Measurements from ENCODE around the gene C11orf54. TPM values are rescaled to one million over a fixed set of nuclear protein-coding genes. Genes with fewer than 3 reads are reported as not detected.
"Not testable (repeated sequence)": the region's sequence is repeated elsewhere in the genome, so short reads cannot be mapped to it uniquely, and the experiment has no call there.

C11orf54 gene
- total RNA-seq, 1 donor from 2014 or later = 38.2 TPM

DNA sequence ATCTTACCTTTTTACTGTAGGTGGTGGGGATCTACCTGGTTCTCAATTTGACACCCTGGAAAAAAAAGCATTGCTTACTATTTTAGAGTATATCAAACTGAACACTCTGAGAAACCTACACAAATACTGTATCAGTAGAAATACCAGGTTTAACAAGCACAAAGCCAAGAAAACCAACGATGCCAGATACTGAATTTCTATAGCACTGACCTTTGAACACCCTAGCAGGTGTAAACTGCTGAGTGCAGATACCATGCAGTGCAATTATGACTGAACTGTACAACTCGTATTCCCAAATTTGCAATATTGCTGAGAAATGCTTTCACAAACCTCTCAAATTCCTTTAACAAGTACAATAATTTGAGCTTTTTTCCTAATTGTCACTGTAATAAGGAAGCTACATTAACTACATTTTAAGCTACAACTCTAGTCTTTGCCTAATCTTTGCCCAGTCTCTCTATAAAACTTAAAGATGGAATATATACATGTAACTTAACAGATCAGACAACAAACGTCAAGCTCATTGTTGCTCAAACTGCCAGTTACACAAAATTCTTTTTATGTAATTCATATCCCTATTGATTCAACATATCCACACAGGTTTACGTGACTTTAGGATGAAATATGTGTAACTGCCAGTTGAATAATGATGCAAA lies 9.1 kb upstream of the C11orf54 start:
- no peak for ATAC-seq
- intact Hi-C loops (cut with DNase I) = no loop called here
- no peak for DNase-seq (ENCODE audit: low spot score)

DNA sequence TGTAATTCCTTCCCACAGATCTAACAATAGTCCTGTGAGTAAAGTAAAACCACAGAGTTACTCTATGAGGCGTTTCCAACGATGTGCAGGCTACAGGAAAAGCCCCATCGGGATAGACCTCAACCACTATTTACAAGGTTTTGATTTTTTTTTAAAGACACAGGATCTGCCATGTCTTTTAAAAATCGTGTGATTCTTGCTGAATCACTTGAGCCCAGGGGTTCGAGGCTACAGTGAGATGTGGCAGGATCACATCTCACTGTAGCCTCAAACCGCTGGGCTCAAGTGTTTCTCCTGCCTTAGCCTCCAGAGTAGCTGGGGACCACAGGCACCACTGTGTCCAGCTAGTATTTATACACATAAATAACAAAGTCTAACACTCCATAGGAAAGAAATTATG lies 8.0 kb upstream of the C11orf54 start:
- ATAC-seq = no peak
- no peak for DNase-seq (ENCODE audit: low spot score)
- intact Hi-C loops (cut with DNase I) = no loop called here

DNA sequence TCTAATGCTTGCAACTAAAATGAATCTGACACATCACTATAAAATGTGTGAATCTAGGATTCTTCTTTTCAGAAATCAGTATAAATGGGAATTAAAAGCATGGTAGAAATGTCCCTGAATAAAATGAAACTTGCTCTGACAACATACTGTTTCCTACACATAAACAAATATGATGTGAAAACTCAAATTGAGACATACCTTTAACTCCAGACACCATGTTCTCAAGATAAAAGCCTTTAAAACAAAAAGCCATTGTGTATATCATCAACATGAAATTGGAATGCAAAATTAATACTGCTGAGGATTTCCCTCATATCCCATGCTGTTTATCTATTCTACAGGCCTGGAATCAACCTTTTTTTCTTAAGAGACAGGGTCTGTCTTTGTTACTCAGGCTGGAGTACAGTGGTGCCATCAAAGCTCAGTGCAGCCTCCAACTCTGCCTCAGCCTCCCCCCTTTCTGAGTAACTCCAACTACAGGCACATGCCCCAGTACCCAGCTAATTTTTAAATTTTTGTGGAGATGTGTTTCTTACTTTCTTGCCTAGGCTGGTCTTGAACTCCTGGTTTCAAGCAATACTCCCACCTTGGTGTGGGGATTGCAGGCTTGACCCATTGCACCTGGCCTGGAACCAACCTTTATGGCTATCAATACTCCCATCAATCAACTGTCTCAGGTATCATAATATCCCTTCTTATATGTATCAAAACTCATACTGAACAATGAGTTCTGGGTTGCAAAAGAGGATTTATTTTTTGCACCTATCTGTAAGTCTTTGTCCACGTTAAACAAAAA lies 6.8 kb upstream of the C11orf54 start:
- intact Hi-C loops (cut with DNase I) = no loop called here
- no peak for DNase-seq (ENCODE audit: low spot score)
- no peak for ATAC-seq

DNA sequence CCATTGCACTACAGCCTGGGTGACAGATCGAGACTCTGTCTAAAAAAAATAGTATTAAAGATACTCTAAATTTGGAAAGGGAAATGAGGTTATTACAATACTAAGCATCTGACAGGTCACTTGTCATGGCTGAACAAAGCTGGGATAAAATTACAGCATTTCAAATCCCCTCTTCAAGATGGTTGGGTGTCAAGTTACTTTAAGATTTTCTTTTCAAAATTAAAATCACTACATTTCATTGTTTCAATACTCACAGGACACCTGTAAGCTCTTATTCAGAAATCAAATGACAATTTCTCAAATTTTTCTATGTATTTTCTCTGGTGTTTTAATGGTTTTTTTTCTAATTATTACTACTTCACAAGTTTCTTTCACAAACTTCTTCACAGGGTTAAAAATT lies 5.8 kb upstream of the C11orf54 start:
- DNase-seq (ENCODE audit: low spot score) (no peak), ATAC-seq (no peak)
- intact Hi-C loops (cut with DNase I) = no loop called here

DNA sequence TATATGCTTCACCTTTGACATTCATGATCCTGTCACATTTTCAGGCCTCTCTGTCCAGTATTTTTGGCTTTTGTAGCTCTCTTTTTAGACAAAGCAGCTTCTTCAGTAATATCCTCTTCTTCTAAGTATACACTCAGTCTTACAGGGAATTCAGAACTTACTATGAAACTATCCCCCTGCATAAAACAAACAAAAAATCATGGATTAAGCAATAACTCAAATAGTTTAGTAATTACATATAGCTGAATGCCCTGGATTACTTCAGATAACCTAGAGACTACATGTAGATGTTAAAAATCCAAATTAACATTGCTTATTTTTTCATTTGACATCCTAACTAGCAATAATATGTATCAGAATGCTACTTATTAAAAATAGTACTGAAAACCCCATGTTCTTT lies 5.3 kb upstream of the C11orf54 start:
- intact Hi-C loops (cut with DNase I) = no loop called here
- ATAC-seq = no peak
- no peak for DNase-seq (ENCODE audit: low spot score)

DNA sequence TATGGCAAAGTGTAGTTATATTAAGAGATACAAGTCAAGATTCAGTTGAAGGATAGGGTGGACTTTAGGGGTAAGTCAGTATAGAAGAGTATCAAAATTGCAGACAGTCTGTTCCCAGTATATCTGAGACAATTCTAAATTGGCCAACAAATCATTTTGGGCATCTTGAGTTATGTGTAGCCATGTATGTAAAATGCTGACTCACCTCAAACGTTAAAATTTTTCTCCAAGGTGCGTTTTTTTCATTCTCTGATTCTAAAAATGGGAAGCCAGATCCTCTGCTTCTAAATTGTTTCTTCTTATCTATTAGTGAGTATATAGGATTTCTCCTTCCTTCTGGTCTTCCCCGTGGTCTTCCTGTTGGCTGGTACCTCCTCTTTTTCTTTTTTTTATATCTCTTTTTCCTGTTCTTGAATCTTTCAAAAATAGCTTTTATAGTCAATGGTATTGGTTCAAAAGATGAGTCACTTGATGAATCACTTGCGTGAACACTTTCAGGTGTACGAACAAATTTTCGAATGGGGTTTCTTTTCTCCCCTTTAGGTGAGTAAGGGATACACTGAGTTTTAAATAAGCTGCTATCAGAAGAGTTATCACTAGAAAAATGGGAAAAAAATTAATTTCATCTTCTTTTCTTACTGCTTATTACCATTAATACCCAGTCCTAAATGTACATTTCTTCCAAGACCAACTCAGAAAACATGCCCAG lies 3.4 kb upstream of the C11orf54 start:
- DNase-seq (ENCODE audit: low spot score) = no peak
- intact Hi-C loops (cut with DNase I) = no loop called here
- ATAC-seq = no peak

DNA sequence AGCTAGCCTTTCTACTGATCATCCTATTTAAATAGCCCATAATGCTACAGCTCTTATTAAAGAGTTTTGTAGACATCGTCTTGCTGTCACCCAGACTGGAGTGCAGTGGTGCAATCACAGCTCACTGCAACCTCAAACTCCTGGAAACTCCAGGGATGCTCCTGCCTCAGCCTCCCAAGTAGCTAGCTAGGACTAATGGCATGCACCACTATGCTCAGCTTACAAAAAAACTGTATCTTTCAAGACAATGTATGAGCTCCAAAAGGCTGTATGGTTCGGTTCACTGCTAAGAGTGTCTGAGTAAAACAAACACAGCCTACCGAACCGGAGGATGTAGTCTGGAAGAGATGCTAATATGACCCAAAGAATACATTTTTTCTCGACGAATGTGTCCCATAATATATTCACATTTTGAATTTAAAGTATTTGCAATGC lies 2.8 kb upstream of the C11orf54 start:
- intact Hi-C loops (cut with DNase I) = no loop called here
- ATAC-seq (no peak), DNase-seq (ENCODE audit: low spot score) (no peak)

DNA sequence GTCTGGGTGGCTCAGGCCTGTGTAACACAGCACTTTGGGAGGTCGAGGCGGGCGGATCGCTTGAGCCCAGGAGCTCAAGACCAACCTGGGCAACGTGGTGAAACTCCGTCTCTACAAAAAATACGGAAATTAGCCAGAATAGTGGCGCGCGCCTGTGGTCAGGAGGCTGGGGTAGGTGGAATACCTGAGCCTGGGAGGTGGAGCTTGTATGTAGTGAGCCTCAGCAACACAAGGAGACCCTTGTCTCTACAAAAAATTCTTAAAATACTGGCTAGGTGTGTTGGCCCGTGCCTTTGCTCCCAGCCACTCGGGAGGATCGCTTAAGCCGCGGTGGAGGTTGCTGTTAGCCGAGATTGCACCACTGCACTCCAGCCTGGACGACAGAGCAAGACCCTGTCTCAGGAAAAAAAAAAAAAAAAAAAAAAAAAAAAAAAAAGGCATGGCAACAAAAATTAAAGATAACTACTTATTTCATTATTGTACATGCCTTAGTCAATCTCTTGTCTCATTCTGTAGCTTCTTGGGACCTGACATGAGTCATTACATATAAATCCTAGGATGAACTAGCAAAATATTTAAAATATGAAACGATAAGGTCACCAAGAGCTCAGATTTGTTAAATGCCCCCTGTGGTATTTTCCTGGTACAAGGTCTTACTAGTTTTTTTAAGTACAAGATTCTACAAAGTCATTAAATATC lies 1.3 kb upstream of the C11orf54 start:
- DNase-seq (ENCODE audit: low spot score) = no peak
- intact Hi-C loops (cut with DNase I) = no loop called here

DNA sequence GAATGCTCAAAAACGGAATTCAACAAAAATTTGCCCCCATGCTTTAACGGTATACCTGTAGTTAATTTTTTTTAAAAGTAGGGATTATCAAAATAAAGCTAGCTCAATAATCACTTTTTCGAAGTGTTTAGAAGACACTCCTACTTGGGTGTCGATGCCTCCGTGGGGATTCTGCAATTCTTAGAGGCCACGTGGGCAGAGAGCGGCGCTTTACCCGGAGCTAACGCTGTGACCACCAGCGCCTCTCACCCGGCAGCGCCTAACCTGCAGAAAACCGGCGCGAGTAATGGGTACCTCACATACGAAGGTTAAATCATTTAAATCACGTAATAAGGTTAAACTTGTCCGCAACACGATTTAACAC lies 760 bp upstream of the C11orf54 start:
- DNase-seq (ENCODE audit: low spot score) (peak; percentile 71), ATAC-seq (peak; percentile 77)
- intact Hi-C loops (cut with DNase I) = no loop called here

More for the DNA sequence above, 1.3 kb upstream of the C11orf54 start:
- ATAC-seq = no peak

DNA sequence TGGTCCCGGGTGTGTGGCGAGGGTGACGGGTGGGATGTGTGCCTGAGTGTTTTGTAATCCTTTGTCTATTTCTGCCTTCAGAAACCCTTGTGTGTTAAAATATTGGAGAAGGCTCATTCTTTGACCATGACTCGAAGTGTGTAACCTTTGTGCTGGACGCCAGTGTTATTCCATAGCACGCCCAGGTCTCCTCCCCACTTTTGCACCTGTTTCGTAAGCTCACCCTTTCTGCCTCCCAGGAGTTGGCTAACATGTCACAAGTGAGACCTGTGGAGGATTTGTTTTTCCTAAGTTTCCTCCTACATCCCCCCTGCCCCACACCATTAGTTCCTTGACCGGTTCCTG lies 382 bp downstream of the C11orf54 start:
- ATAC-seq (peak; percentile 44), DNase-seq (ENCODE audit: low spot score) (no peak)
- intact Hi-C loops (cut with DNase I) = no loop called here

DNA sequence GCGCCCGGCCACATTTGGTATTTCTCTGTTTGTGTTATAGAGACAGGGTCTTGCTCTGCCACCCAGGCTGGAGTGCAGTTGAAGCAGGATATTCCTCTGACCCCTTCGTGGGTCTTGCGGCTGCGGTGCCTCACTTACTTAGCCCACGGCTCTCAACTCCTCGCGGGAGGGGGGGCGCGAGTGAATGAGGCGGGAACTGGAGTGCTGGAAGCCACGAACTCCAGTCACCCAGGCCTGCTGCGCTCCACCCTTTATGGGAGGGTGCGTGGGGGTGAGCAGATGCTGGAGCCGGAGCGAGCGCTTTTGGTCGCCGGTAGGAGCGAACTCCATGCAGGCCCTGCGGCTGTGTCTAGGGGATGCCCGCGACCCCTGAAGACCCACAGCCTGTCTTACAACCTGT lies 1.8 kb downstream of the C11orf54 start:
- intact Hi-C loops (cut with DNase I) = no loop called here
- DNase-seq (ENCODE audit: low spot score) = no peak
- ATAC-seq = no peak

DNA sequence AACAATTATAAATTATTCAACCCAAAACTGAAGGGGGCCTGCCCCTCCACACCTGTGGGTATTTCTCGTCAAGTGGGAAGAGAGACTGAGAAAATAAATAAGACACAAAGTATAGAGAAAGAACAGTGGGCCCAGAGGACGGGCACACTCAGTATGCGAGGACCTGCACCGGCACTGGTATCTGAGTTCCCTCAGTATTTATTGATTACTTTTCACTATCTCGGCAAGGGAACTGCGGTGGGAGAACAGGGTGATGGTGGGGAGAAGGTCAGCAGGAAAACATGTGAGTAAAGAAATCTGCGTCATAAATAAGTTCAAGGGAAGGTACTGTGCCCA lies 3.2 kb downstream of the C11orf54 start:
- ATAC-seq (no peak), DNase-seq (ENCODE audit: low spot score) (no peak)
- intact Hi-C loops (cut with DNase I) = no loop called here

DNA sequence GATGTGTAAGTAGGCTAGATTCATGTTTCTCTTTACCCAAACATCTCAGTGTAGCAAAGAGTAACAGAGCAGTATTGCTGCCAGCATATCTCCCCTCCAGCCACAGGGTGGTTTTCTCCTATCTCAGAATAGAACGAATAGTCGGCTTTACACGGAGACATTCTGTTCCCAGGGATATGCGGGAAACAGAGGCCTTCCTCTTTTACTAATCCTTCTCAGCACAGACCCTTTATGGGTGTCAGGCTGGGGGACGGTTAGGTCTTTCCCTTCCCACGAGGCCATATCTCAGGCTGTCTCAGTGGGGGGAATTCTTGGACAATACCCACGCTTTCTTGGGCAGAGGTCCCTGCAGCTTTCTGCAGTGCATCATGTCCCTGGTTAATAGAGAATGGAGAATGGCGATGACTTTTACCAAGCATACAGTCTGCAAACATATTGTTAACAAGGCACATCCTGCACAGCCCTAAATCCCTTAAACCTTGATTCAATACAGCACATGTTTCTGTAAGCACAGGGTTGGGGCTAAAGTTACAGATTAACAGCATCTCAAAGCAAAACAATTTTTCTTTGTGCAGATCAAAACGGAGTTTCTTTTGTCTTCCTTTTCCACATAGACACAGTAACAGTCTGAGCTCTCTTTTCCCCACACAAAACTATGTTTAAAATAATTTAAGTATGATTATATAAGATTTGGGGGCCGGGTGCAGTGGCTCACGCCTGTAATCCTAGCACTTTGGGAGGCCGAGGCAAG lies 3.7 kb downstream of the C11orf54 start:
- intact Hi-C loops (cut with DNase I); DNase-seq (ENCODE audit: low spot score); ATAC-seq: not testable (repeated sequence)

DNA sequence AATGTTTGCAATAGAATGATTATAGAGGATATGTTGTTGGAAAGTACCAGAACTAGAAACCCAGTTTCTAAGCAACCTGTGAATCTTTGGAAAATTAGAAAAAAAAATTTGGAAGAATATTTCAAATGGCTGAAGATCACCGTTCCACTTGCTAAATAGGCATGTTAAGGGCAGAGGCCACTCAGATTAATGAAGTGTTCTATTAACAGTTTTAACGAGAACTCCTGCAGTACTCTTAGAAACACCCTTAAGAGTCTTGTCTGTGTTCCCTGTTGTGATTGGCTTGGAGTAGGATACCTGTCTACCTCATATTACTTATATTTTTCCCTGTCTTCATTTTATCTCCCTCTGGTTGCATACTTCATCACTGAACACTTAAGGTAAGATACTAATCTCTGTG lies 4.6 kb downstream of the C11orf54 start:
- intact Hi-C loops (cut with DNase I) = no loop called here
- ATAC-seq = no peak

DNA sequence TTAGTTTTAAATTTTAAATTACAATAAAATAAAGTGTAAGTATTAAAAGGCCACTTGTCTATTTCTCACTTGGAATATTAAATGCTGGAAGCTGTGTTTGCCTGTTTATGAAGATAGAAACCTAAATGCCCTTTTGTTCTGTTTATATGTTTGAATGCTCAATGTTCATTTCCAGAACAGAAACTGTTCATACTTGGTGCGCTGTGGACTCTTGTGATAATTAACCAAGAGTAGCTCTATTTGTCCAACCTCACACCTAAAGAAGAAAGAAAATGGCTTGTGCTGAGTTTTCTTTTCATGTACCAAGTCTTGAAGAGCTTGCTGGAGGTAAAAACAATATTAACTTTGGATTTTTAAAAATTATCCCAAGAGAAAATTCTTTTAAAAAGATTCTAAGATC lies 5.7 kb downstream of the C11orf54 start:
- no peak for ATAC-seq
- DNase-seq (ENCODE audit: low spot score) = no peak
- intact Hi-C loops (cut with DNase I) = no loop called here

More for the DNA sequence above, 4.6 kb downstream of the C11orf54 start:
- no peak for DNase-seq (ENCODE audit: low spot score)

DNA sequence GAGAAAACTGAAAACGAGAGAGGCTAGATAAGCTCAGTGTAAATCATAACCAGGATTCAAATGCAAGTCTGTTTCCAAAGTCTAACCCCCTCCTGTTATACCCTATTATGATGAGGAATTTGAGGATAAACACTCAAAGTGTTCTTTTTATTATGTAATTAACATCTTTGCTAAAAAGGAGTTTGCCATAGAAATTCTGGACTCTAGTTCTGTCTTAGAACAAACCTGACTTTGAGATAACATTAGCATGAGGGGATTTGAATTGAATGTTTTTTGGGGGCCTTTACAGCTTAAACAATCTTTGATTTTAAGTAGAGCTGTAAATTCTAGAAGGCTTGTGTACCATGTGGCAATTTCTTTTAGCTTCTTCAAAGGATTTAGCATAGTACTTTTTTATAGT lies 9.5 kb downstream of the C11orf54 start:
- ATAC-seq (no peak), DNase-seq (ENCODE audit: low spot score) (no peak)
- intact Hi-C loops (cut with DNase I) = no loop called here

DNA sequence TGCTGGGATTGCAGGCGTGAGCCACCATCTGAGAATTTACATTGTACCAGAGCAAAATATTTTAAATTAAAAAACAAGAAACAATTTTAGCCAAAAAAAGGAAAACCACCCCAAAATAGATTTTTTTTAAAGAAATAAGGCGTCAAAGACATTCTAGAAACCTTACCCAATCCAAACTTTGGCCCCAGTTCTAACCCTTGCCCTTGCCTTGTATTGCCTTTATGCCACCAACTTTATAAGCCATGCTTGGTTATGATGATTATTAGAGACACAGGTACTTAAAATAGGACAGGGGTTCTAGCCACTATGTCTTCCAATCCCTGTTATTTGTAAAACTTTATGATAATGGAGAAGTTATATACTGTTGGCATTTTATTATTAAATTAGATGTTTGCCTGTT lies 11.8 kb downstream of the C11orf54 start:
- ATAC-seq (no peak), DNase-seq (ENCODE audit: low spot score) (no peak)
- intact Hi-C loops (cut with DNase I) = no loop called here

DNA sequence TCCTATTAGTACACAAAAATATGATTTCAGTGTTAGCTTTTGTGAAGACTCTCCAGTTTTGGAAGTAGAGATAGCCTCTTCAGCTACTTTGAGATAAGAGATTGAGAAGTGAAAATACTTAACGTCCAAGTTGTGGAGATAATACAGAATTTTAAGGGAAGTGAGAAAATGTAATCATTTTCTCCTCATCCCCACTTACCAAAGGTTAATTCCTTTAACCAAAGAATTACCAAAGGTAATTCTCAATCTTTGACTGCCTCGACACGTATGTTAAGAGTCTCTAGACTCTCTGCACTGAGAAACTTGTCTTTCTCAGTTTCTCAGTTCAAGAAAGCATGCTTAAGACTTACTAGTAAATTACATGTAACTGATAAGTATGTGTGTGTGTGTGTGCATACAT lies 15.3 kb downstream of the C11orf54 start:
- ATAC-seq = no peak
- intact Hi-C loops (cut with DNase I) = no loop called here
- DNase-seq (ENCODE audit: low spot score) = no peak

DNA sequence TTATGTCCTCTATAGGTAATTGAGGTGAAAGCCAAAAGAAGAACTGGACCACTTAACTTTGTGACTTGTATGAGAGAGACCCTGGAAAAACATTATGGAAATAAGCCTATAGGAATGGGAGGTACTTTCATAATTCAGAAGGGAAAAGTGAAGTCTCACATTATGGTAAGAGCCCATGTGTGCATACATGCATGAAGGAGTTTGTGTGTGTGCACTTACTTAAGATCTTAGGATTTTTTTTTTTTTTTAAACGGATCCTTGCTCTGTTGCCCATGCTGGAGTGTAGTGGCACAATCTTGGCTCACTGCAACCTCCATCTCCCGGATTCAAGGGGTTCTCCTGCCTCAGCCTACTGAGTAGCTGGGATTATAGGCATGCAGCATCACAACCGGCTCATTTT lies 15.8 kb downstream of the C11orf54 start:
- DNase-seq (ENCODE audit: low spot score) = no peak
- intact Hi-C loops (cut with DNase I) = no loop called here
- ATAC-seq = no peak

Measured in sciatic nerve (tissue), 2 donors.